GM12878 (cell line): ENCODE measurements around the gene ALPK1. TPM values are rescaled to one million over a fixed set of nuclear protein-coding genes. Genes with fewer than 3 reads are reported as not detected.

Experiments used
- ATAC-seq: fragments of 200-7000 bp; cut with Tn5 transposase; 3 replicates; pipeline ENCODE4 v1.9.1; 2020; ENCODE audit warnings: mild to moderate bottlenecking, moderate library complexity
- BruUV-seq: library from RNA; stranded (reverse); fragments of 400-500 nt; replicated peaks from 2 replicates; lab custom pipeline; 2021; lab: Mats Ljungman, UMichigan
- CTCF ChIA-PET: fragments of 300-600 bp; sonication (Branson Sonifier 250); formaldehyde crosslinking; extraction: SDS; loops from one replicate; lab custom pipeline; 2021; ENCODE audit warnings: inconsistent platforms; lab: Yijun Ruan, JAX
- POLR2A ChIA-PET: fragments of 350-600 bp; formaldehyde crosslinking; extraction: SDS; loops from one replicate; lab custom pipeline; 2021; ENCODE audit warnings: inconsistent platforms; lab: Charles Lee
- RAD21 ChIA-PET: fragments of 300-600 bp; sonication (Branson Sonifier 250); formaldehyde crosslinking; loops from one replicate; lab custom pipeline; 2023; ENCODE audit warnings: antibody characterized with exemption; ENCODE audit not compliant: unreplicated experiment; lab: Charles Lee
- SMC1A ChIA-PET: fragments of 300-600 bp; sonication (Branson Sonifier 250); formaldehyde crosslinking; loops from one replicate; lab custom pipeline; 2023; ENCODE audit not compliant: unreplicated experiment, uncharacterized antibody; lab: Charles Lee
- DNase-seq: peaks from one replicate; pipeline ENCODE4 v3.0.0-alpha.2; 2011; ENCODE audit warnings: low read depth, low spot score
- FAIRE-seq: peaks from 3 replicates; lab custom pipeline; 2011; peaks lifted over from hg19 to GRCh38; lab: Jason Lieb, UNC
- H2AFZ ChIP-seq: 2 replicates; pipeline ENCODE4 v1.6.0; 2011; ENCODE audit warnings: low read depth, low read length, control low read depth; ENCODE audit not compliant: control insufficient read depth
- H3K27ac ChIP-seq: 2 replicates; pipeline ENCODE4 v1.5.1; 2011; ENCODE audit warnings: control low read depth; ENCODE audit not compliant: control insufficient read depth, insufficient read depth
- H3K27me3 ChIP-seq, 2 experiments: replicated peaks in 1 of 2; 2 replicates each; pipeline versions ENCODE4 v1.6.0 to v1.6.1; 2011; ENCODE audit warnings: low read length in 1 of 2; ENCODE audit not compliant: control insufficient read depth in 2 of 2, insufficient read depth in 2 of 2
- H3K36me3 ChIP-seq, 2 experiments: 2 replicates each; pipeline ENCODE4 v1.5.1; 2011; ENCODE audit warnings: low read length in 1 of 2; ENCODE audit not compliant: control insufficient read depth in 2 of 2, insufficient read depth in 2 of 2
- H3K4me1 ChIP-seq: 2 replicates; pipeline ENCODE4 v1.6.1; 2011; ENCODE audit warnings: mild to moderate bottlenecking, low read length, moderate library complexity, mixed read lengths; ENCODE audit not compliant: control insufficient read depth, insufficient read depth
- H3K4me2 ChIP-seq: 2 replicates; pipeline ENCODE4 v1.6.0; 2011; ENCODE audit warnings: control low read depth; ENCODE audit not compliant: control insufficient read depth, insufficient read depth
- H3K4me3 ChIP-seq: fragments of 200-600 bp; sonication (generic); 2 replicates; pipeline ENCODE4 v1.5.1; 2016
- H3K79me2 ChIP-seq: 2 replicates; pipeline ENCODE4 v1.6.0; 2011; ENCODE audit warnings: low read length; ENCODE audit not compliant: control insufficient read depth, insufficient read depth
- H3K9ac ChIP-seq: 2 replicates; pipeline ENCODE4 v1.8.0; 2011; ENCODE audit warnings: low read length, control low read depth, mixed read lengths; ENCODE audit not compliant: control insufficient read depth, insufficient read depth
- H3K9me3 ChIP-seq: replicated peaks from 3 replicates; pipeline ENCODE4 v1.5.1; 2011; ENCODE audit warnings: mild to moderate bottlenecking, low read length; ENCODE audit not compliant: control insufficient read depth, insufficient read depth
- H4K20me1 ChIP-seq: 2 replicates; pipeline ENCODE4 v1.6.0; 2011; ENCODE audit not compliant: control insufficient read depth, insufficient read depth
- ATF7 ChIP-seq: fragments of 450-650 bp; IDR thresholded peaks from 2 replicates; pipeline ENCODE4 v1.6.1; 2016; ENCODE audit warnings: low read depth, mild to moderate bottlenecking
- MEF2B ChIP-seq: fragments of 450-650 bp; IDR thresholded peaks from 2 replicates; pipeline ENCODE4 v1.6.1; 2018; ENCODE audit warnings: mild to moderate bottlenecking, moderate library complexity; ENCODE audit not compliant: partially characterized antibody, poor library complexity, severe bottlenecking
- MTA2 ChIP-seq: fragments of 450-650 bp; IDR thresholded peaks from 2 replicates; pipeline ENCODE4 v1.6.1; 2016; ENCODE audit warnings: low read depth, mild to moderate bottlenecking, moderate library complexity
- WGBS: methylation state at CpG from one replicate; pipeline ENCODE4 v1.1.6; 2016; ENCODE audit warnings: low lambda C conversion rate; ENCODE audit not compliant: insufficient replicate concordance, insufficient coverage; ENCODE audit errors: missing lambda C conversion rate; 5-methylcytosine and 5-hydroxymethylcytosine counted together
- in situ Hi-C: fragments of 300-500 bp; cut with MboI; formaldehyde crosslinking; loops from 9 replicates; pipeline ENCODE4 v1.14.3; 2018; ENCODE audit warnings: mixed read lengths
- intact Hi-C: fragments of 100-400 bp; cut with micrococcal nuclease; formaldehyde crosslinking; loops from one replicate; pipeline ENCODE4 v1.14.2; 2022; ENCODE audit not compliant: unreplicated experiment
- polyA plus RNA-seq, 11 experiments: library from polyadenylated mRNA; depleted of rRNA in 4 of 11; unstranded in 6 of 11; stranded (reverse) in 5 of 11; fragments of >200 nt; fragmentation: Nextera tagmentation in 4 of 11; fragmentation: Illumina TruSeq in 1 of 11; extraction: Ambion mirVana in 4 of 11; extraction: Trizol in 1 of 11; gene quantifications; 1 replicate in 1 of 11; 2 replicates in 10 of 11; pipeline versions ENCODE4 v1.2.1 to v1.2.3, GENCODE V29; 2011 to 2016; ENCODE audit warnings: inconsistent platforms in 2 of 11, missing spikeins in 2 of 11, low read depth in 1 of 11
- total RNA-seq, 4 experiments: library from RNA; depleted of rRNA in 3 of 4; stranded (reverse); fragments of >200 nt in 3 of 4; fragmentation: Illumina TruSeq in 1 of 4; extraction: Trizol in 1 of 4; gene quantifications; 2 replicates each; pipeline versions ENCODE4 v1.2.1 to v1.2.3, GENCODE V29; 2013 to 2021
- TF ChIP-seq, protein P1 (sequence below): fragments of 450-650 bp; IDR thresholded peaks from 2 replicates; pipeline ENCODE4 v1.6.1; 2016; ENCODE audit warnings: mild to moderate bottlenecking

Gene ALPK1
- total and polyA plus RNA-seq, 10 of the 15 experiments (the other 5 are each of a cell fraction or from before 2014, with no cell fraction given), result 8.5 to 32.3 (median 22.6) TPM

DNA sequence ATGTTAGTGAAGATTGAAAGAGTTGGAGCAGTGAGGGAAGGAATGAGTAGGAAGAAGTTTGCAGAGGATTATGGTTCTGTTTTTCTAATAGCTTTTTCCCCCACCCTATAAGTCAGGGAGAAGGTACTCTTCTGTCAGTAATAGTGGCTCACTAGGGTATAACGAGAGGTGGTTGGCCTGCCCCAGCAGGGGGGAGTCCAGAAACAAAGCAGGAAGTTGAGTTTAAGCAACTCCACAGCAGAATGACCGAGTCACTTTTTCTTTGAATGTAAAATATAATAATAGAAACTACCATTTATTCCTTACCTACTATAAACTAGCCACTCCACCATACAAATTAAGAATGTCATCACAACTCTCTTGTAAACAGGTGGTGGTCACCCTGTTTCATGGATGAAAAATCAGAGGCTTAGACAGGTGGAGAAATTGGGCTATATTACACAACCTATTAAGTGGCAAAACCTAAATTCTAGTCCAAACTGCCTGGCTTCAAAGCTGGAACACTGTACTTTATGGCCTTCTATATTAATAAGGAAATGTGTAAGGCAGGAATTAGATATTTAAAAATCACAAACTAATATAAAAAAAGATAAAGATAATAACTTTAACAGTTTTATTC lies 43.7 kb upstream of the ALPK1 start:
- no peaks in the 10 kb centered on the region for H3K79me2 ChIP-seq
- no peaks in the 10 kb centered on the region; a peak in 1 of 4 replicates for H3K36me3 ChIP-seq
- ATAC-seq (peak; percentile 99), FAIRE-seq (no peak), DNase-seq (no peak)
- ChIA-PET RAD21 (interaction anchor here (0.6 kb wide), 1 partner anchor 34 kb away, joined by 3 read pairs; no protein-coding TSS in a partner anchor), CTCF (no interaction called here), POLR2A (no interaction called here), SMC1A (interaction anchor here (0.6 to 0.9 kb wide), 2 partner anchors 13 to 27 kb away, joined by 3 read pairs; no protein-coding TSS in a partner anchor)
- H3K27me3 ChIP-seq, result no peaks in the 10 kb centered on the region
- intact Hi-C loops, result no loop called here
- H3K27ac ChIP-seq, result no peak overlapping the region
- no peaks in the 10 kb centered on the region for H3K4me1 ChIP-seq
- in situ Hi-C loops, result no loop called here
- no peak overlapping the region for H3K4me2 ChIP-seq
- 2% methylated on average over 2 of the region's 2 CpGs for WGBS
- H3K4me3 ChIP-seq, result no peak overlapping the region
- H2AFZ ChIP-seq, result peak overlapping the region; percentile 44; the same call in 1 of the 2 replicates
- BruUV-seq, result no TSS peak
- no peaks in the 10 kb centered on the region for H4K20me1 ChIP-seq
- TF ChIP-seq, protein P1, sequence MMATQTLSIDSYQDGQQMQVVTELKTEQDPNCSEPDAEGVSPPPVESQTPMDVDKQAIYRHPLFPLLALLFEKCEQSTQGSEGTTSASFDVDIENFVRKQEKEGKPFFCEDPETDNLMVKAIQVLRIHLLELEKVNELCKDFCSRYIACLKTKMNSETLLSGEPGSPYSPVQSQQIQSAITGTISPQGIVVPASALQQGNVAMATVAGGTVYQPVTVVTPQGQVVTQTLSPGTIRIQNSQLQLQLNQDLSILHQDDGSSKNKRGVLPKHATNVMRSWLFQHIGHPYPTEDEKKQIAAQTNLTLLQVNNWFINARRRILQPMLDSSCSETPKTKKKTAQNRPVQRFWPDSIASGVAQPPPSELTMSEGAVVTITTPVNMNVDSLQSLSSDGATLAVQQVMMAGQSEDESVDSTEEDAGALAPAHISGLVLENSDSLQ, result 0 out of 2 replicates have a peak, but pooled peaks have one; percentile 18
- TF ChIP-seq ATF7 (0 out of 2 replicates have a peak, but pooled peaks have one; percentile 19), MTA2 (no peak), MEF2B (no peak)
- no peak overlapping the region for H3K9ac ChIP-seq
- H3K9me3 ChIP-seq, result no peaks in the 10 kb centered on the region
